GM12873 (cell line): ENCODE results near the gene HSPG2.

ENCODE experiments used
- TF ChIP-seq, protein P1 (sequence below): IDR thresholded peaks from 2 replicates; pipeline ENCODE4 v1.5.1; 2012; ENCODE audit warnings: low read depth, mild to moderate bottlenecking, moderate library complexity, low read length, control low read depth; ENCODE audit not compliant: insufficient read depth; ENCODE audit errors: missing control alignments

HSPG2 gene

DNA sequence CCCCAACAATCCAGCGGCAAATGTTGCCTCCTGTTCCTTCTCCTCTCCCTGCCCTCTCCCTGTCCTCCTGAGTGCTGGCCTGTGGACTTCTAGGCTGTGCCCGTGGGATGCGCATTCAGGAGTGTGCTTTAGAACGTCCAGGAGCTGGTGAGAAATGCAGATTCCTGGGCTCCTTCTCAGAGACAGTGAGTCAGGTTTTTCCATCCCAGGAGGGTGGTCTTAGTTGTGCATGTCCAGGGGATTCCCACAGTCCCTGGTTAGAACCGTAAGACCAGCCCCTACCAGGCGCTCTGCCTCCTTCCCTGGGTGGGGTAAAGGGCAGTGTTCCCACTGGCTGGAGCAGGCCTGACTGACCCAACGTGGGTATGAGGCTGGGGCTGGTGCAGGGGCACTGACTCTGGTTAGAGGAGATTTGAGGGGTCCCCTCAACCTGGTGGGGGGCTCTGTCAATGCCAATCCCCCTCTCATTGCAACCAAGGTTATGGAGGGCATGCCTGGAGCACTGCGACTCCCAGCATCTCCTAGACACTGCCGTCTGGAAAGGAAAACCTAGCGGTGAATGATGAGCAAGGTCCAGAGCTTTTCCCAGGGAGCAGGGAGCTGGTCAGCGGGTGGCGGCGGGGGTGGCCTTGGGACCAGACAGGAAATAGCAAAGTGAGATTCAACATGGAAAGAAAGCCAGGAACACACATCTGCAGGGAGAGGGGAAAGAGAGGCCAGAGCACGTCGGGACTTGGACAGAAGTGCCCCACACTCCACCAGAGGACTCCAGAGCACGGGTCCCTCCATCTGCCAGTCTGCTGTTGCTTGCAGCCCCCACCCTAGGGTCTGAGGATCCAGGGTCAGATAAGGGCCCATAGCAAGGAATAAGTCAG is 38.5 kb downstream of the HSPG2 start:
- TF ChIP-seq, protein P1, sequence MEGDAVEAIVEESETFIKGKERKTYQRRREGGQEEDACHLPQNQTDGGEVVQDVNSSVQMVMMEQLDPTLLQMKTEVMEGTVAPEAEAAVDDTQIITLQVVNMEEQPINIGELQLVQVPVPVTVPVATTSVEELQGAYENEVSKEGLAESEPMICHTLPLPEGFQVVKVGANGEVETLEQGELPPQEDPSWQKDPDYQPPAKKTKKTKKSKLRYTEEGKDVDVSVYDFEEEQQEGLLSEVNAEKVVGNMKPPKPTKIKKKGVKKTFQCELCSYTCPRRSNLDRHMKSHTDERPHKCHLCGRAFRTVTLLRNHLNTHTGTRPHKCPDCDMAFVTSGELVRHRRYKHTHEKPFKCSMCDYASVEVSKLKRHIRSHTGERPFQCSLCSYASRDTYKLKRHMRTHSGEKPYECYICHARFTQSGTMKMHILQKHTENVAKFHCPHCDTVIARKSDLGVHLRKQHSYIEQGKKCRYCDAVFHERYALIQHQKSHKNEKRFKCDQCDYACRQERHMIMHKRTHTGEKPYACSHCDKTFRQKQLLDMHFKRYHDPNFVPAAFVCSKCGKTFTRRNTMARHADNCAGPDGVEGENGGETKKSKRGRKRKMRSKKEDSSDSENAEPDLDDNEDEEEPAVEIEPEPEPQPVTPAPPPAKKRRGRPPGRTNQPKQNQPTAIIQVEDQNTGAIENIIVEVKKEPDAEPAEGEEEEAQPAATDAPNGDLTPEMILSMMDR: no peak

DNA sequence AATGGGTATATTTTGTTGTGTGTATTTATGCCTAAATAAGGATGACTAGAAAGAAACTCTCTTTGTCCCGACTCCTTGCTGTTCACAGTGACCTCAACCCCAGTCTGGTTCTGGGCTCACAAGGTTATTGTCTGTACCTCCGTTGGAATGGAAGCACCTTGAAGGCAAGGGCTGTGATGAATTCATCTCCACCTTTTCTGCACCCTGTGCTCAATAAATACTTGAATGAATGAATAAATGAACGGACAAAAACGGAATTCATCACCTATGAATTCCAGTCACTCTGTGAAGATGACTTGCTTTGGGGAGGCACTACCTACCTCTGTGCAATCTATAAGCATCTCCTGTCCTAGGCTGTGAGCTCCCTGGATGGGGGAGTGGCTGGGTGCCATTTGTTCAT is 39.3 kb downstream of the HSPG2 start:
- TF ChIP-seq, protein P1: no peak

DNA sequence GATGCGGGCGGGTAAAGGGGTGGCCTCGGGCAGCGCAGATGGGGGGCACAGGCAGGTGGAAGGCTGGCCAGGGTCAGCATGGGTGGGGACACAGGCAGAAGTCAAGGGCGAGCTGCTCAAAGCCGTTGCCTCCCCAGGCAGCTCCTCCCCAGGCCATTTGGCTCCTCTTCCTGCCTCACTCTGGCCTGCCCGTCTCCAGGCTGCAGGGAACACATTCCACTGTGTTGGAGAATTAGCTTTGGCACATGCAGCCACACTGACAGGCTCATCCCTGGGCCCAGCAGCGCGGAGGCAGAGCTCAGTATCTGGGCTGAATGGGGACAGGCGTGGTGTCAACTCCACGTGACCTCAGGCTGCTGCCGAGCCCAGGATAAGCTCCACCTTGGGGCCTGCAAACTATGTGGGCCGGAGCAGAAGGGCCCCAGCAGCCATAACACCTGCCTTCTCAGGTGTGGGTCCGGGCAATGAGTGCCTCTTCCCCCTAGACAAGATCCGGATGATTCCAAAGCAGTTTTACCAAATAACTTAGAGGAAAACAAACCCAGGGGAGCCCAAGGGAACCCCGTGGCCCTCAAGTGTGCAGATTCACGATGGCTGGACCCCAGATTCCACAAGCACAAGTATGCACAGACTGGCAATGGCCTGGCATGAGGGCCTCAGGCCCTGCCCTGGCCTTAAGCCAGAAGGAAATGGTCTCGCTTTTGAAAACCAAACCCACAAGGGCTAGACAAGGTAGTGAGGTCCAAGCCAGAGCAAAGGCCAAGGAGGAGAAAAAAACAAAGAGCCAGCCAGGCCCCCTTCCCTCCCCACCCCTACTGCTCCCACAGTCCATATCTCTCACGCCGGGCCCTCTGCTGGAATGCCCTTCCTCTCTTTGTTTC is 40.2 kb downstream of the HSPG2 start:
- TF ChIP-seq, protein P1: no peak

DNA sequence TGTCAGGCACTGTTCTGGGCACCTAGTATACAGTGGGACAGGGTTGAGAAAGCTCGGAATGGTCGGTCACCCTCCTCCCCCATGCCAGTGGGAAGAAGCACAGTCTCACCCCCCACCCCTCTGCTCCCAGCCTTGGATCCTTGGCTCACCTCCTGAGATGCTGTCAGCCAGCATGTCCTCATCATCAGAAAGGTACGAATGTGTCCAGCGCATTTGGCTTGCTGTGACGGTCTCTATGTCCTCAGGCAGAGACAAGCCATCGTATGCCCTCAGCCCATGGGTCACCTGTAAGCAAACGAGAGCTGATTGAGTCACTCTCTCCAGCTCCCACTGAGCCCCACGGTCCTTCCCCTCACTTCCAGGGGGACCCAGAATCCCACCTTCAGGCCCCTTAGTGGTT is 41.1 kb downstream of the HSPG2 start:
- TF ChIP-seq, protein P1: no peak

DNA sequence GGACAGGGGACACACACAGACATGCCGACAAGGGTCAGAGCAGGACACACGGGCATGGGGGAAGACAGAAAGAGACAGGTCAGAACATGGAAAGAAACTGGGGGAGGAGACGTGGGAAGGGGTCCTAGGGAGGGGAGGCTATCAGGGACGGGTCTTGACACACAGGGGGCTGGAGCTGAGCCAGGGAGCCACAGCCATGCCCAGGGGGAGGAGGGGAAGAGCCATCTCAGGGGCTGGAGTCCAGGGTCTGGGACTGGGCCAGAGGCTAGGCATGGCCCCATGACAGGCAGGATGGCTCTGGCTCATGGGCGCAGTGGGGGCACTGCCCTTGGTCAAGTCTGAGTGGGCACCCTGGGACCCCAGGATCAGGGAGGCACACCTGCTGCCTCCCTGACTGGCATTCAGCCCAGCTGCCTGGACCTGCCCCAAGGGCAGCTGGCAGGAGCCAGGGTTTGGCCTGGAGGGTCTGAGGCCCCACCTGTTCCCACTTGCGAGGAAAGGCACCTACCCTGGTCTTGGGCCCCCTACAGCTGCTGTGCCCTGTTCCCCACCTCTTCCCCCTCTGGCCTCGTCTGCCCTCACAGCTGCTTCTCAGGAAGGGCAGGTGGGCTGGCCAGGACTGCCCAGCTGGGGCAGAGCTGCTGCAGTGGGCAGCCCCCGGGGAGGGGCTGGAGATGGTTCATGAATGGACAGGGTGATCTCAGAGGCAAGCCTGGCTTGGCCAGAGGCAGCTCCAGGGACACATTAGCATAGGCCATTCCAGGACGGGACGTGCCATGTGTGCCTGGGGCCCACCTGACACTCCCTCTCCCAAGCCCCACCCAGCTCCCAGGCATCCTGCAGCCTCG is 42.9 kb downstream of the HSPG2 start:
- TF ChIP-seq, protein P1: no peak

DNA sequence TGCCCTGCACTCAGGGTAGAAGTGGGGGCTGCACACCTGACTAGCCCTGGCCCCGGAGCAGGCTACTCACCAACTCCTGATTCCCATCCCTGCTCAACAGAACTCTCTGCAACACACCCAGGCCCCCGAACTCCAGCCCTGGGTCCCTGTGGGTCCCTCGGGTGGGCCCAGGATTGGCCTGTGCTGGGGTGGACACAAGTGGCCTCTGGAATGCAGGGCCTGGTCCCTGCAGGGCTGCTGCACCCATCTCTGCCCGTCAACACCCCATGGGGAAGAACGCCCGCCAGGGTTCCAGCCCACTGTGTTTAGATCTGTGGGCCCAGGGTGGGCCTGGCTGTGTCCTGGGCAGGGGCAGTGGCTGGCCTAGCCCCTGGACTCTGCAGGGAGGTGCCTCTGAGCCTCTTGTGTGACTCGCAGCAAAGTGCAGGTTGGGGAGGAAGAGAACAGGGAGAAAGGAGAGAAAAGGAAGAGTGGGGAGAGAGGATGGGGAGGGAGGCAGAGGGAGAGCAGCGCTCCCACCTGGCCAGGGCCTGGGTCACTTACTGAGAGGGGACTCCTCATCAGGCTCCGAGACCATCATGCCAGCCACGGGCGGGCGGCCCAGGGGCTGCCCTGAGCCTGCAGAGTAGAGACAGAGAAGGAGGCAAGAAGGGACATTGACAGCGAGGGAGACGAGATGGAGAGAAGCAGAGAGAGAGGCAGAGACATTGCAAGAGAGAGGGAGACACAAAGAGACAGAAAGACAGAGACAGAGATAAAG is 43.9 kb downstream of the HSPG2 start:
- TF ChIP-seq, protein P1: no peak
